HEK293T (cell line): ENCODE measurements around the gene CBL.

Experiments used
- ELF4 ChIP-seq: fragments of 450-650 bp; IDR thresholded peaks from 2 replicates; pipeline ENCODE4 v1.6.1; 2017; ENCODE audit warnings: antibody characterized with exemption
- FOXM1 ChIP-seq: fragments of 450-650 bp; IDR thresholded peaks from 2 replicates; pipeline ENCODE4 v1.6.1; 2017; ENCODE audit warnings: mild to moderate bottlenecking, borderline replicate concordance

DNA sequence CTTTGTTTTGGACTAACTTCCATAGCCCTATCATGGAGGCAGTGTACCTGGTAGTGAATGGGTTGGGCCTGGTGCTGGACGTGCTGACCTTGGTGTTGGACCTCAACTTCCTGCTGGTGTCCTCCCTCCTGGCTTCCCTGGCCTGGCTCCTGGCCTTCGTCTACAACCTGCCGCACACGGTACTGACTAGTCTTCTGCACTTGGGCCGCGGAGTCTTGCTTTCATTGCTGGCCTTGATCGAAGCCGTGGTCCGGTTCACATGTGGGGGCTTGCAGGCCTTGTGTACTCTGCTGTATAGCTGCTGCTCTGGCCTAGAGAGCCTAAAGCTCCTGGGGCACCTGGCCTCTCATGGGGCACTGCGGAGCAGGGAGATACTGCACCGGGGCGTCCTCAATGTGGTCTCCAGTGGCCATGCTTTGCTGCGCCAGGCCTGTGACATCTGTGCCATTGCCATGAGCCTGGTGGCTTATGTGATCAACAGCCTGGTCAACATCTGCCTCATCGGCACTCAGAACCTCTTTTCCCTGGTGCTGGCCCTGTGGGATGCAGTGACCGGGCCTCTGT lies 129.0 kb downstream of the CBL start:
- TF ChIP-seq ELF4 (no peak), FOXM1 (no peak)
